H1 (cell line): Measurements from ENCODE around the gene SKAP1. TPM values are rescaled to one million over a fixed set of nuclear protein-coding genes. Genes with fewer than 3 reads are reported as not detected.

Experiments used
- CTCF ChIA-PET: fragments of 300-600 bp; sonication (Branson Sonifier 250); formaldehyde crosslinking; loops from one replicate; lab custom pipeline; 2021; ENCODE audit not compliant: partially characterized antibody; lab: Charles Lee
- POLR2A ChIA-PET: fragments of 300-600 bp; sonication (Branson Sonifier 250); formaldehyde crosslinking; loops from one replicate; lab custom pipeline; 2021; ENCODE audit warnings: inconsistent platforms; ENCODE audit not compliant: partially characterized antibody; lab: Charles Lee
- DNase-seq, 2 experiments: peaks; one replicate each; pipeline versions ENCODE4 v3.0.0 to v3.0.0-alpha.2; 2010 to 2022; ENCODE audit warnings: low spot score in 2 of 2, low read depth in 1 of 2, mixed read lengths in 1 of 2
- FAIRE-seq: peaks from 2 replicates; lab custom pipeline; 2011; peaks lifted over from hg19 to GRCh38; lab: Jason Lieb, UNC
- H2AFZ ChIP-seq: 2 replicates; pipeline ENCODE4 v1.8.1; 2012; ENCODE audit warnings: low read length, inconsistent platforms
- H2AK5ac ChIP-seq: 2 replicates; pipeline ENCODE4 v1.6.1; 2013; ENCODE audit warnings: low read depth, low read length
- H2BK120ac ChIP-seq: replicated peaks from 2 replicates; pipeline ENCODE3; 2013; ENCODE audit warnings: low read depth, low read length, inconsistent platforms
- H2BK12ac ChIP-seq: 2 replicates; pipeline ENCODE4 v1.6.1; 2013; ENCODE audit warnings: low read depth, low read length
- H2BK15ac ChIP-seq: 2 replicates; pipeline ENCODE4 v1.6.1; 2013; ENCODE audit warnings: low read length
- H2BK20ac ChIP-seq: 2 replicates; pipeline ENCODE4 v1.6.1; 2013; ENCODE audit warnings: low read length
- H2BK5ac ChIP-seq: 2 replicates; pipeline ENCODE4 v1.6.1; 2013; ENCODE audit warnings: low read depth, low read length
- H3K14ac ChIP-seq: 2 replicates; pipeline ENCODE4 v1.6.1; 2013; ENCODE audit warnings: inconsistent platforms; ENCODE audit not compliant: insufficient read length
- H3K18ac ChIP-seq: 2 replicates; pipeline ENCODE4 v1.6.1; 2013; ENCODE audit warnings: low read length; ENCODE audit errors: extremely low read depth
- H3K23ac ChIP-seq: 2 replicates; pipeline ENCODE4 v1.6.1; 2013; ENCODE audit warnings: inconsistent platforms; ENCODE audit not compliant: insufficient read length
- H3K23me2 ChIP-seq: 2 replicates; pipeline ENCODE4 v1.6.1; 2013; ENCODE audit warnings: low read depth, low read length
- H3K27ac ChIP-seq: 2 replicates; pipeline ENCODE4 v1.6.1; 2011; ENCODE audit warnings: low read depth, low read length, inconsistent platforms
- H3K27me3 ChIP-seq, 4 experiments: replicated peaks in 1 of 4; 1 replicate in 1 of 4; 2 replicates in 3 of 4; pipeline versions ENCODE4 v1.6.1 to v1.8.1; 2011 to 2013; ENCODE audit warnings: low read length in 3 of 4, mild to moderate bottlenecking in 3 of 4, inconsistent platforms in 2 of 4, mixed read lengths in 2 of 4, moderate library complexity in 1 of 4; ENCODE audit not compliant: control insufficient read depth in 3 of 4, insufficient read depth in 3 of 4; ENCODE audit errors: extremely low read depth in 1 of 4
- H3K36me3 ChIP-seq, 4 experiments: 2 replicates each; pipeline versions ENCODE4 v1.6.1 to v1.8.1; 2011 to 2013; ENCODE audit warnings: mild to moderate bottlenecking in 4 of 4, low read length in 3 of 4, moderate library complexity in 2 of 4, control low read depth in 1 of 4, inconsistent platforms in 1 of 4; ENCODE audit not compliant: insufficient read depth in 4 of 4, control insufficient read depth in 2 of 4
- H3K4ac ChIP-seq: replicated peaks from 2 replicates; pipeline ENCODE3; 2013; ENCODE audit warnings: low read length, low read depth, mixed read lengths, inconsistent platforms; ENCODE audit not compliant: insufficient read length
- H3K4me1 ChIP-seq, 4 experiments: replicated peaks in 1 of 4; 1 replicate in 1 of 4; 2 replicates in 3 of 4; pipeline versions ENCODE4 v1.6.1 to v1.8.1; 2011 to 2013; ENCODE audit warnings: low read length in 3 of 4, inconsistent platforms in 2 of 4, mixed read lengths in 1 of 4; ENCODE audit not compliant: insufficient read depth in 4 of 4, control insufficient read depth in 3 of 4
- H3K4me2 ChIP-seq, 2 experiments: 2 replicates each; pipeline versions ENCODE4 v1.6.1 to v1.8.1; 2011 to 2013; ENCODE audit warnings: low read depth in 2 of 2, low read length in 2 of 2, control low read depth in 1 of 2, inconsistent platforms in 1 of 2, mild to moderate bottlenecking in 1 of 2; ENCODE audit not compliant: insufficient read depth in 1 of 2
- H3K4me3 ChIP-seq, 4 experiments: fragments of 200-600, 300-600 bp in 1 of 4; sonication (generic), shearing (Covaris generic), sonication (Bioruptor Twin) in 1 of 4; 2 replicates each; pipeline versions ENCODE4 v1.5.1 to v1.8.1; 2011 to 2016; ENCODE audit warnings: low read length in 4 of 4, low read depth in 3 of 4, control low read depth in 2 of 4, inconsistent platforms in 2 of 4, mild to moderate bottlenecking in 2 of 4, mixed read lengths in 1 of 4, moderate library complexity in 1 of 4; ENCODE audit not compliant: insufficient read depth in 2 of 4; ENCODE audit errors: extremely low read depth in 1 of 4
- H3K56ac ChIP-seq: replicated peaks from 2 replicates; pipeline ENCODE3; 2013; ENCODE audit warnings: low read depth, mild to moderate bottlenecking, mixed read lengths, low read length, inconsistent platforms; ENCODE audit not compliant: insufficient read length
- H3K79me1 ChIP-seq: 2 replicates; pipeline ENCODE4 v1.6.1; 2013; ENCODE audit warnings: low read depth, low read length, control low read depth
- H3K79me2 ChIP-seq, 2 experiments: 2 replicates each; pipeline versions ENCODE4 v1.6.1 to v1.8.1; 2012 to 2013; ENCODE audit warnings: low read length in 2 of 2, mild to moderate bottlenecking in 2 of 2, inconsistent platforms in 1 of 2; ENCODE audit not compliant: insufficient read depth in 2 of 2, control insufficient read depth in 1 of 2
- H3K9ac ChIP-seq, 4 experiments: replicated peaks in 1 of 4; 1 replicate in 1 of 4; 2 replicates in 3 of 4; pipeline versions ENCODE4 v1.6.1 to v1.8.1; 2011 to 2013; ENCODE audit warnings: low read depth in 3 of 4, low read length in 3 of 4, control low read depth in 2 of 4, mild to moderate bottlenecking in 2 of 4, moderate library complexity in 2 of 4, inconsistent platforms in 1 of 4; ENCODE audit errors: extremely low read depth in 1 of 4
- H3K9me3 ChIP-seq, 2 experiments: 2 replicates each; pipeline versions ENCODE4 v1.6.1 to v1.8.1; 2012 to 2013; ENCODE audit warnings: mild to moderate bottlenecking in 2 of 2, moderate library complexity in 2 of 2, control low read depth in 1 of 2, inconsistent platforms in 1 of 2, low read depth in 1 of 2, low read length in 1 of 2, mixed read lengths in 1 of 2; ENCODE audit not compliant: insufficient read depth in 2 of 2
- H4K20me1 ChIP-seq, 2 experiments: replicated peaks in 1 of 2; 2 replicates each; pipeline versions ENCODE3 to v1.8.1; 2011 to 2013; ENCODE audit warnings: inconsistent platforms in 2 of 2, low read length in 2 of 2, mild to moderate bottlenecking in 1 of 2; ENCODE audit not compliant: insufficient read depth in 2 of 2, control insufficient read depth in 1 of 2
- H4K5ac ChIP-seq: 2 replicates; pipeline ENCODE4 v1.6.1; 2013; ENCODE audit warnings: low read length, low read depth, mixed read lengths, inconsistent platforms; ENCODE audit not compliant: insufficient read length
- H4K8ac ChIP-seq: 2 replicates; pipeline ENCODE4 v1.8.0; 2013; ENCODE audit warnings: mild to moderate bottlenecking, moderate library complexity, low read length, inconsistent platforms; ENCODE audit not compliant: insufficient read depth; ENCODE audit errors: extremely low read depth
- H4K91ac ChIP-seq: replicated peaks from 2 replicates; pipeline ENCODE3; 2013; ENCODE audit warnings: low read length, mixed read lengths, inconsistent platforms; ENCODE audit not compliant: insufficient read length
- ASH2L ChIP-seq: fragments of 200-600, 300-600 bp; sonication (generic); IDR thresholded peaks from one replicate; pipeline ENCODE4 v1.7.1; 2017; ENCODE audit warnings: low read length
- BCL11A ChIP-seq, 2 experiments: IDR thresholded peaks; one replicate each; pipeline ENCODE4 v1.6.1; 2011; ENCODE audit warnings: low read depth in 2 of 2, low read length in 2 of 2, mild to moderate bottlenecking in 2 of 2
- CHD1 ChIP-seq: IDR thresholded peaks from 2 replicates; pipeline ENCODE4 v1.6.1; 2012; ENCODE audit warnings: low read depth, low read length, improper control_type of control experiment
- EGR1 ChIP-seq: IDR thresholded peaks from 2 replicates; pipeline ENCODE4 v1.6.1; 2011; ENCODE audit warnings: low read depth, low read length, borderline replicate concordance
- KDM5A ChIP-seq: fragments of 200-600 bp; IDR thresholded peaks from 2 replicates; pipeline ENCODE4 v1.7.1; 2012; ENCODE audit warnings: mild to moderate bottlenecking, low read length, inconsistent platforms, mixed read lengths
- NRF1 ChIP-seq: IDR thresholded peaks from 2 replicates; pipeline ENCODE4 v1.6.1; 2011; ENCODE audit warnings: mild to moderate bottlenecking, low read depth, low read length, improper control_type of control experiment
- RAD21 ChIP-seq, 2 experiments: IDR thresholded peaks in 1 of 2; conservative IDR thresholded peaks in 1 of 2; 2 replicates each; pipeline ENCODE4 v1.6.1; 2011; ENCODE audit warnings: low read depth in 2 of 2, low read length in 2 of 2, improper control_type of control experiment in 1 of 2, inconsistent platforms in 1 of 2, mild to moderate bottlenecking in 1 of 2, moderate library complexity in 1 of 2
- SIRT6 ChIP-seq: IDR thresholded peaks from one replicate; pipeline ENCODE4 v1.7.1; 2012; ENCODE audit warnings: low read length, inconsistent platforms
- SUZ12 ChIP-seq: fragments of 200-600 bp; sonication (generic); IDR thresholded peaks from 2 replicates; pipeline ENCODE4 v1.6.1; 2012; ENCODE audit warnings: mild to moderate bottlenecking, inconsistent platforms, low read length, moderate library complexity, mixed read lengths
- TAF1 ChIP-seq: IDR thresholded peaks from 2 replicates; pipeline ENCODE4 v1.6.1; 2011; ENCODE audit warnings: mild to moderate bottlenecking, low read depth, low read length
- TCF12 ChIP-seq: IDR thresholded peaks from 2 replicates; pipeline ENCODE4 v1.6.1; 2011; ENCODE audit warnings: low read depth, mild to moderate bottlenecking, low read length
- ZNF274 ChIP-seq: IDR thresholded peaks from 2 replicates; pipeline ENCODE4 v1.7.0; 2012; ENCODE audit warnings: low read length, borderline replicate concordance; ENCODE audit errors: extremely low read depth
- WGBS, 2 experiments: shearing (Covaris generic) in 1 of 2; methylation state at CpG; one replicate each; pipeline versions ENCODE4 v1.1.6 to v1.1.7; 2013 to 2015; ENCODE audit warnings: low lambda C conversion rate in 2 of 2, mixed read lengths in 2 of 2, inconsistent platforms in 1 of 2, low coverage in 1 of 2, missing lambda C conversion rate in 1 of 2; ENCODE audit not compliant: insufficient replicate concordance in 2 of 2, insufficient coverage in 1 of 2, insufficient read length in 1 of 2; ENCODE audit errors: extremely low coverage in 1 of 2, missing lambda C conversion rate in 1 of 2; 5-methylcytosine and 5-hydroxymethylcytosine counted together
- polyA plus RNA-seq, 7 experiments: library from polyadenylated mRNA; depleted of rRNA in 3 of 7; stranded (reverse) in 5 of 7; unstranded in 2 of 7; fragments of >200 nt in 5 of 7; fragments of 200-250 nt in 2 of 7; gene quantifications; 1 replicate in 5 of 7; 2 replicates in 1 of 7; 4 replicates in 1 of 7; pipeline versions ENCODE4 v1.2.1 to v1.2.3, GENCODE V29; 2011 to 2013; ENCODE audit warnings: missing spikeins in 2 of 7, mixed read lengths in 2 of 7
- total RNA-seq: library from RNA; stranded (reverse); fragmentation: NEBNext Ultra II Directional; extraction: Animal tissue kit (Norgen Biotek cat#: 25700); gene quantifications from 2 replicates; pipeline ENCODE4 v1.2.1, GENCODE V29; 2021

The SKAP1 gene
- total and polyA plus RNA-seq, 2 of the 8 experiments (the other 6 are each of a cell fraction or from before 2014, with no cell fraction given), result not detected

DNA sequence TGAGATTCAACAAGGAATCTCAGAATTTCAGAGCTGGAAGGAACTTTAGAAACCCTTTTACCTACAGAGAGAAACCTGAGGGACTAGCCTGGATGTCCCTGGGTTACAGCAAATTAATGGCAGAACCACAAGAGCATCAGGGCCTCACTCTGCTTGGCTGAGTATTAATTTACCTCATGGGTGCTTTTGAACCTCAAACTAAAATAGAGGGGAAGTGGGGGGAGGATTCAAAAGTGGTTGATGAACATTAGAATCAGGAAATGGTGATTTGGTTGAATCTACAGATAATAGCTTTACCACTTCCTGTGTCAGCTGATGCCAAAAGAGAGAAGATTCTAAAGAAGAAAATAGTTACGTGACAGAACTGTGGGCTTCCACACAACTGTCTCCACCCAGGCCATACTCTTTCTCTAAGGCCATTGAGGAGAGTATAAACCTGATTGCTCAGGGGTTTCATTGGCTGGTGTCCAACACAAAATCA is 11.3 kb upstream of the SKAP1 start:
- CTCF ChIA-PET, result interaction anchor here (1.5 kb wide), 1 partner anchor 13 kb away, joined by 3 read pairs; no protein-coding TSS in a partner anchor
- no peak overlapping the region for H3K27ac ChIP-seq
- FAIRE-seq (no peak), DNase-seq (no peak)
- H2BK20ac ChIP-seq, result no peak overlapping the region
- no peak overlapping the region for H3K14ac ChIP-seq
- H2BK15ac ChIP-seq, result no peak overlapping the region
- H3K23ac ChIP-seq, result no peak overlapping the region
- no peak overlapping the region for H2BK12ac ChIP-seq
- no peak overlapping the region for H2BK120ac ChIP-seq
- POLR2A ChIA-PET, result interaction anchor here (2.0 kb wide), 1 partner anchor 10 kb away, joined by 5 read pairs; no protein-coding TSS in a partner anchor
- H3K56ac ChIP-seq, result no peak overlapping the region
- no peak overlapping the region for H3K9ac ChIP-seq
- H3K79me1 ChIP-seq, result no peaks in the 10 kb centered on the region
- no peak overlapping the region for H3K4me3 ChIP-seq
- H2AFZ ChIP-seq, result no peak overlapping the region
- 90% methylated on average over 1 of the region's 1 CpG; no CpG with 5 or more reads in 1 of the 2 experiments for WGBS, 2 experiments
- H4K8ac ChIP-seq, result no peak overlapping the region
- H3K4ac ChIP-seq, result no peak overlapping the region
- H3K4me2 ChIP-seq, result no peak overlapping the region
- no peak overlapping the region for H3K18ac ChIP-seq
- no peak overlapping the region for H2BK5ac ChIP-seq
- H3K4me1 ChIP-seq, result no peaks in the 10 kb centered on the region; a peak in 2 of 7 replicates
- H4K5ac ChIP-seq, result no peak overlapping the region
- H3K36me3 ChIP-seq, result no peaks in the 10 kb centered on the region
- no peaks in the 10 kb centered on the region for H3K9me3 ChIP-seq
- no peaks in the 10 kb centered on the region for H4K20me1 ChIP-seq
- H3K23me2 ChIP-seq, result no peaks in the 10 kb centered on the region
- no peaks in the 10 kb centered on the region for H3K27me3 ChIP-seq
- no peak overlapping the region for H4K91ac ChIP-seq
- no peaks in the 10 kb centered on the region for H3K79me2 ChIP-seq
- H2AK5ac ChIP-seq, result no peak overlapping the region
- TF ChIP-seq CHD1, result no peak
- TF ChIP-seq TAF1, result no peak
- TF ChIP-seq ASH2L, result no peak
- TF ChIP-seq EGR1, result no peak
- no peak for TF ChIP-seq NRF1
- no peak for TF ChIP-seq RAD21 (IDR thresholded peaks at IDR 0.05 in 1 of 2, conservative IDR thresholded peaks at IDR 0.05 in 1 of 2; ENCODE audit: low read depth in 2 of 2, low read length in 2 of 2)
- TF ChIP-seq ZNF274, result no peak
- no peak for TF ChIP-seq KDM5A
- no peak for TF ChIP-seq SUZ12
- no peak for TF ChIP-seq BCL11A (IDR thresholded peaks at IDR 0.05; ENCODE audit: low read depth in 2 of 2, low read length in 2 of 2)
- no peak for TF ChIP-seq SIRT6
- no peak for TF ChIP-seq TCF12
